Uterus (tissue), 4 donors: ENCODE results near the gene ZNF346. TPM values are rescaled to one million over a fixed set of nuclear protein-coding genes. Genes with fewer than 3 reads are reported as not detected.
"Not testable (repeated sequence)": the region's sequence is repeated elsewhere in the genome, so short reads cannot be mapped to it uniquely, and the experiment has no call there.

Source experiments
- DNase-seq, 2 donors: peaks; one replicate each; pipeline ENCODE4 v3.0.0-alpha.2; 2019 to 2020
- H3K27ac ChIP-seq, 2 donors: fragments of 200-600 bp; sonication (generic); 1 replicate in 1 of 2; 2 replicates in 1 of 2; pipeline ENCODE4 v1.5.1; 2016 to 2018
- H3K27me3 ChIP-seq, 2 donors: fragments of 200-600 bp; sonication (generic); one replicate each; pipeline ENCODE4 v1.5.1; 2018 to 2019; ENCODE audit warnings: control low read depth in 1 of 2
- H3K36me3 ChIP-seq, 2 donors: fragments of 200-600 bp; sonication (generic); one replicate each; pipeline ENCODE4 v1.5.1; 2019; ENCODE audit warnings: control low read depth in 1 of 2
- H3K4me1 ChIP-seq, 2 donors: fragments of 200-600 bp; sonication (generic); one replicate each; pipeline ENCODE4 v1.5.1; 2018 to 2019; ENCODE audit warnings: control low read depth in 1 of 2
- H3K4me3 ChIP-seq, 2 donors: fragments of 200-600 bp; sonication (generic); 1 replicate in 1 of 2; 2 replicates in 1 of 2; pipeline ENCODE4 v1.5.1; 2018 to 2019; ENCODE audit warnings: mild to moderate bottlenecking in 1 of 2
- H3K9me3 ChIP-seq, 2 donors: fragments of 200-600 bp; sonication (generic); one replicate each; pipeline ENCODE4 v1.5.1; 2019; ENCODE audit warnings: control low read depth in 1 of 2
- CTCF ChIP-seq, 4 experiments: fragments of 200-600 bp in 2 of 4; fragments of 450-650 bp in 2 of 4; sonication (generic) in 2 of 4; IDR thresholded peaks; one replicate each; pipeline ENCODE4 v1.5.1; 2016 to 2019; ENCODE audit warnings: antibody characterized with exemption in 4 of 4, mild to moderate bottlenecking in 2 of 4, moderate library complexity in 1 of 4
- POLR2A ChIP-seq, 2 donors: fragments of 450-650 bp; IDR thresholded peaks; one replicate each; pipeline ENCODE4 v1.6.1; 2016; ENCODE audit warnings: antibody characterized with exemption in 2 of 2, mild to moderate bottlenecking in 1 of 2, moderate library complexity in 1 of 2
- intact Hi-C: fragments of 100-400 bp; cut with DNase I; formaldehyde crosslinking; loops from one replicate; pipeline ENCODE4 v1.15.1; 2023; ENCODE audit warnings: low total_unique reads
- total RNA-seq, 4 donors: library from RNA; depleted of rRNA in 3 of 4; stranded (reverse); fragments of >200 nt in 3 of 4; gene quantifications; one replicate each; pipeline versions ENCODE4 v1.1.0 to v1.2.4, GENCODE V29; 2014 to 2023
- donor health status: DM: yes; HTN: yes; CAD: no.

The ZNF346 gene
- total RNA-seq, 4 donors from 2014 or later, result 10.5 to 38.5 (median 29.2) TPM

- H3K9me3 ChIP-seq, result no peaks in the 10 kb centered on the region
- no peaks in the 10 kb centered on the region for H3K36me3 ChIP-seq
- H3K4me1 ChIP-seq, result no peaks in the 10 kb centered on the region
- intact Hi-C loops, result no loop called here
- peak overlapping the region; percentile 64 to 73 for H3K27ac ChIP-seq
- no peak overlapping the region for H3K4me3 ChIP-seq
- DNase-seq, result no peak
- H3K27me3 ChIP-seq, result no peaks in the 10 kb centered on the region
- no peak for TF ChIP-seq POLR2A (IDR thresholded peaks at IDR 0.05)
- TF ChIP-seq CTCF (IDR thresholded peaks at IDR 0.05), result no peak
Measured at GRCh38 chr5:176995896-176996767, 26.4 kb upstream of the ZNF346 start.

- intact Hi-C loops, result no loop called here
- TF ChIP-seq POLR2A (IDR thresholded peaks at IDR 0.05) (no peak), CTCF (IDR thresholded peaks at IDR 0.05) (no peak)
- H3K27ac ChIP-seq, result peak overlapping the region; percentile 64 to 73
Measured at GRCh38 chr5:176996780-176997179, 25.7 kb upstream of the ZNF346 start.

GRCh38 chr5:176998828-176999227 lies 23.7 kb upstream of the ZNF346 start:
- Histone ChIP-seq H3K36me3 (no peaks in the 10 kb centered on the region), H3K9me3 (no peaks in the 10 kb centered on the region), H3K27me3 (no peaks in the 10 kb centered on the region), H3K4me1 (peaks cover 0 to 2% of the 10 kb centered on the region in 2 donors), H3K27ac (no peak overlapping the region), H3K4me3 (no peak overlapping the region)
- no peak for TF ChIP-seq CTCF (IDR thresholded peaks at IDR 0.05)
- no peak for DNase-seq
- intact Hi-C loops, result no loop called here

More at GRCh38 chr5:176996780-176997179, 25.7 kb upstream of the ZNF346 start:
- no peak for DNase-seq
- H3K27me3 ChIP-seq, result no peaks in the 10 kb centered on the region
- H3K4me1 ChIP-seq, result no peaks in the 10 kb centered on the region
- H3K36me3 ChIP-seq, result no peaks in the 10 kb centered on the region
- H3K4me3 ChIP-seq, result no peak overlapping the region
- no peaks in the 10 kb centered on the region for H3K9me3 ChIP-seq

GRCh38 chr5:176999526-176999925 lies 23.0 kb upstream of the ZNF346 start:
- H3K27me3 ChIP-seq, DNase-seq, H3K9me3 ChIP-seq, H3K27ac ChIP-seq, intact Hi-C loops, H3K4me1 ChIP-seq, H3K36me3 ChIP-seq, H3K4me3 ChIP-seq: not testable (repeated sequence)

- intact Hi-C loops, result no loop called here
- Histone ChIP-seq H3K4me3 (no peak overlapping the region), H3K36me3 (no peaks in the 10 kb centered on the region), H3K27me3 (no peaks in the 10 kb centered on the region), H3K27ac (no peak overlapping the region), H3K4me1 (peaks cover 0 to 5% of the 10 kb centered on the region in 2 donors), H3K9me3 (no peaks in the 10 kb centered on the region)
- TF ChIP-seq POLR2A (IDR thresholded peaks at IDR 0.05), result no peak
- no peak for TF ChIP-seq CTCF (IDR thresholded peaks at IDR 0.05)
- no peak for DNase-seq
Measured at GRCh38 chr5:177003649-177004048, 18.8 kb upstream of the ZNF346 start.
